ENCODE measurements around the gene GJC2. TPM values are rescaled to one million over a fixed set of nuclear protein-coding genes. Genes with fewer than 3 reads are reported as not detected.

The GJC2 gene
- total RNA-seq, 1 experiment from 2014 or later, result 0.72 TPM

DNA sequence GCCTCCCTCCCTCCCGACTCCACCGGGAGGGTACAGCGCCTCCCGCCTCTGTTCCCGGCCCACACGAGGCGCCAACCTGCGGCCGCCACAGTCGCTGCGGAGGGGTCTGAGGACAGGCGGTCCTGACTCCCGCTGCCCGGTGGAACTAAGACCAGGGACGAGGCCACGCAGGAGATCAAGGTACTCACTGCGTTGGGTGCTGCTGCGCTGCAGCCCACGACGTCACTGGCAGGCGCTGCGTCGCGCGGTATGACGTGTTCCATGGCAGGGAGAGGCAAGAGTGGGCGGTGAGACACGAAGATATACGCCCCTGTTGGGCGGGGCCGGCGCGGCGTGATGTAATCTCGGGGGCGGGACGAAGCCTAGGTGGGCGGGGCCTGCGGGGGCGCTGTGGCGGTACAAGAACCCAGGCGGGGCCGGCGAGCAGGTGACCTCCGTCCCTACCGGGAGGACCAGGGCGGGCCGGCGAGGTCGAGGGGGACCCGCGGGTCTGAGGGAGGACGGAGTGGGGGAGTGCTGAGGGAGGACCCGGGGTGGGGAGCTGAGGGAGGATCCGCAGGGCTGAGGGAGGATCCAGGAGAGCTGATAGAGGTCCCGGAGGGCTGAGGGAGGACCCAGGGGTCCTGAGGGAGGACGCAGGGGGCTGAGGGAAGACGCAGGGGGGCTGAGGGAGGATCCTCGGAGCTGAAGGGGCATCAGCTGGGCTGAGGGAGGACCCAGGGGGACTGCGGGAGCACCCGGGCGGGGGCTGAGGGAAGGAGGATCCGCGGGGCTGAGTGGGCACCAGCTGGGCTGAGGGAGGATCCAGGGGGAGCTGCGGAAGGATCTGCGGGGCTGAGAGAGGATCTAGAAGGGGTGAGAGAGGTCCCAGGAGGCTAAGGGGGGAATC, 40.4 kb upstream of the GJC2 start, which contains the start of gene MRPL55 (continued):
- TF ChIP-seq, protein P1, sequence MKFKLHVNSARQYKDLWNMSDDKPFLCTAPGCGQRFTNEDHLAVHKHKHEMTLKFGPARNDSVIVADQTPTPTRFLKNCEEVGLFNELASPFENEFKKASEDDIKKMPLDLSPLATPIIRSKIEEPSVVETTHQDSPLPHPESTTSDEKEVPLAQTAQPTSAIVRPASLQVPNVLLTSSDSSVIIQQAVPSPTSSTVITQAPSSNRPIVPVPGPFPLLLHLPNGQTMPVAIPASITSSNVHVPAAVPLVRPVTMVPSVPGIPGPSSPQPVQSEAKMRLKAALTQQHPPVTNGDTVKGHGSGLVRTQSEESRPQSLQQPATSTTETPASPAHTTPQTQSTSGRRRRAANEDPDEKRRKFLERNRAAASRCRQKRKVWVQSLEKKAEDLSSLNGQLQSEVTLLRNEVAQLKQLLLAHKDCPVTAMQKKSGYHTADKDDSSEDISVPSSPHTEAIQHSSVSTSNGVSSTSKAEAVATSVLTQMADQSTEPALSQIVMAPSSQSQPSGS (CRISPR knock-in tag; IDR thresholded peaks at IDR 0.05; ENCODE audit: borderline replicate concordance, low read depth), result no peak
- no peak for TF ChIP-seq ZNF396 (CRISPR knock-in tag; IDR thresholded peaks at IDR 0.05; ENCODE audit: borderline replicate concordance)
- TF ChIP-seq TEAD4 (CRISPR knock-in tag; IDR thresholded peaks at IDR 0.05), result no peak
- peak; percentile 96 for TF ChIP-seq FOXK1 (CRISPR knock-in tag; IDR thresholded peaks at IDR 0.05)
- TF ChIP-seq, protein P2, sequence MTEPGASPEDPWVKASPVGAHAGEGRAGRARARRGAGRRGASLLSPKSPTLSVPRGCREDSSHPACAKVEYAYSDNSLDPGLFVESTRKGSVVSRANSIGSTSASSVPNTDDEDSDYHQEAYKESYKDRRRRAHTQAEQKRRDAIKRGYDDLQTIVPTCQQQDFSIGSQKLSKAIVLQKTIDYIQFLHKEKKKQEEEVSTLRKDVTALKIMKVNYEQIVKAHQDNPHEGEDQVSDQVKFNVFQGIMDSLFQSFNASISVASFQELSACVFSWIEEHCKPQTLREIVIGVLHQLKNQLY (CRISPR knock-in tag; IDR thresholded peaks at IDR 0.05), result no peak
- TF ChIP-seq NFE2L1 (CRISPR knock-in tag; IDR thresholded peaks at IDR 0.05), result no peak
- TF ChIP-seq, protein P3, sequence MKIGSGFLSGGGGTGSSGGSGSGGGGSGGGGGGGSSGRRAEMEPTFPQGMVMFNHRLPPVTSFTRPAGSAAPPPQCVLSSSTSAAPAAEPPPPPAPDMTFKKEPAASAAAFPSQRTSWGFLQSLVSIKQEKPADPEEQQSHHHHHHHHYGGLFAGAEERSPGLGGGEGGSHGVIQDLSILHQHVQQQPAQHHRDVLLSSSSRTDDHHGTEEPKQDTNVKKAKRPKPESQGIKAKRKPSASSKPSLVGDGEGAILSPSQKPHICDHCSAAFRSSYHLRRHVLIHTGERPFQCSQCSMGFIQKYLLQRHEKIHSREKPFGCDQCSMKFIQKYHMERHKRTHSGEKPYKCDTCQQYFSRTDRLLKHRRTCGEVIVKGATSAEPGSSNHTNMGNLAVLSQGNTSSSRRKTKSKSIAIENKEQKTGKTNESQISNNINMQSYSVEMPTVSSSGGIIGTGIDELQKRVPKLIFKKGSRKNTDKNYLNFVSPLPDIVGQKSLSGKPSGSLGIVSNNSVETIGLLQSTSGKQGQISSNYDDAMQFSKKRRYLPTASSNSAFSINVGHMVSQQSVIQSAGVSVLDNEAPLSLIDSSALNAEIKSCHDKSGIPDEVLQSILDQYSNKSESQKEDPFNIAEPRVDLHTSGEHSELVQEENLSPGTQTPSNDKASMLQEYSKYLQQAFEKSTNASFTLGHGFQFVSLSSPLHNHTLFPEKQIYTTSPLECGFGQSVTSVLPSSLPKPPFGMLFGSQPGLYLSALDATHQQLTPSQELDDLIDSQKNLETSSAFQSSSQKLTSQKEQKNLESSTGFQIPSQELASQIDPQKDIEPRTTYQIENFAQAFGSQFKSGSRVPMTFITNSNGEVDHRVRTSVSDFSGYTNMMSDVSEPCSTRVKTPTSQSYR (CRISPR knock-in tag; IDR thresholded peaks at IDR 0.05), result no peak
- no peak for TF ChIP-seq JUN (CRISPR knock-in tag; IDR thresholded peaks at IDR 0.05)
- TF ChIP-seq, protein P4, sequence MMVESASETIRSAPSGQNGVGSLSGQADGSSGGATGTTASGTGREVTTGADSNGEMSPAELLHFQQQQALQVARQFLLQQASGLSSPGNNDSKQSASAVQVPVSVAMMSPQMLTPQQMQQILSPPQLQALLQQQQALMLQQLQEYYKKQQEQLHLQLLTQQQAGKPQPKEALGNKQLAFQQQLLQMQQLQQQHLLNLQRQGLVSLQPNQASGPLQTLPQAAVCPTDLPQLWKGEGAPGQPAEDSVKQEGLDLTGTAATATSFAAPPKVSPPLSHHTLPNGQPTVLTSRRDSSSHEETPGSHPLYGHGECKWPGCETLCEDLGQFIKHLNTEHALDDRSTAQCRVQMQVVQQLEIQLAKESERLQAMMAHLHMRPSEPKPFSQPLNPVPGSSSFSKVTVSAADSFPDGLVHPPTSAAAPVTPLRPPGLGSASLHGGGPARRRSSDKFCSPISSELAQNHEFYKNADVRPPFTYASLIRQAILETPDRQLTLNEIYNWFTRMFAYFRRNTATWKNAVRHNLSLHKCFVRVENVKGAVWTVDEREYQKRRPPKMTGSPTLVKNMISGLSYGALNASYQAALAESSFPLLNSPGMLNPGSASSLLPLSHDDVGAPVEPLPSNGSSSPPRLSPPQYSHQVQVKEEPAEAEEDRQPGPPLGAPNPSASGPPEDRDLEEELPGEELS (CRISPR knock-in tag; IDR thresholded peaks at IDR 0.05), result peak; percentile 84; the same call in 1 of the 2 replicates
- no peak for TF ChIP-seq MYBL2 (CRISPR knock-in tag; IDR thresholded peaks at IDR 0.05)
- no peak for TF ChIP-seq ZNF121 (CRISPR knock-in tag; IDR thresholded peaks at IDR 0.05)
- TF ChIP-seq, protein P5, sequence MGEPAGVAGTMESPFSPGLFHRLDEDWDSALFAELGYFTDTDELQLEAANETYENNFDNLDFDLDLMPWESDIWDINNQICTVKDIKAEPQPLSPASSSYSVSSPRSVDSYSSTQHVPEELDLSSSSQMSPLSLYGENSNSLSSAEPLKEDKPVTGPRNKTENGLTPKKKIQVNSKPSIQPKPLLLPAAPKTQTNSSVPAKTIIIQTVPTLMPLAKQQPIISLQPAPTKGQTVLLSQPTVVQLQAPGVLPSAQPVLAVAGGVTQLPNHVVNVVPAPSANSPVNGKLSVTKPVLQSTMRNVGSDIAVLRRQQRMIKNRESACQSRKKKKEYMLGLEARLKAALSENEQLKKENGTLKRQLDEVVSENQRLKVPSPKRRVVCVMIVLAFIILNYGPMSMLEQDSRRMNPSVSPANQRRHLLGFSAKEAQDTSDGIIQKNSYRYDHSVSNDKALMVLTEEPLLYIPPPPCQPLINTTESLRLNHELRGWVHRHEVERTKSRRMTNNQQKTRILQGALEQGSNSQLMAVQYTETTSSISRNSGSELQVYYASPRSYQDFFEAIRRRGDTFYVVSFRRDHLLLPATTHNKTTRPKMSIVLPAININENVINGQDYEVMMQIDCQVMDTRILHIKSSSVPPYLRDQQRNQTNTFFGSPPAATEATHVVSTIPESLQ (CRISPR knock-in tag; IDR thresholded peaks at IDR 0.05), result no peak
- TF ChIP-seq ZNF263 (CRISPR knock-in tag; IDR thresholded peaks at IDR 0.05; ENCODE audit: low read depth), result peak; percentile 99
- TF ChIP-seq, protein P6, sequence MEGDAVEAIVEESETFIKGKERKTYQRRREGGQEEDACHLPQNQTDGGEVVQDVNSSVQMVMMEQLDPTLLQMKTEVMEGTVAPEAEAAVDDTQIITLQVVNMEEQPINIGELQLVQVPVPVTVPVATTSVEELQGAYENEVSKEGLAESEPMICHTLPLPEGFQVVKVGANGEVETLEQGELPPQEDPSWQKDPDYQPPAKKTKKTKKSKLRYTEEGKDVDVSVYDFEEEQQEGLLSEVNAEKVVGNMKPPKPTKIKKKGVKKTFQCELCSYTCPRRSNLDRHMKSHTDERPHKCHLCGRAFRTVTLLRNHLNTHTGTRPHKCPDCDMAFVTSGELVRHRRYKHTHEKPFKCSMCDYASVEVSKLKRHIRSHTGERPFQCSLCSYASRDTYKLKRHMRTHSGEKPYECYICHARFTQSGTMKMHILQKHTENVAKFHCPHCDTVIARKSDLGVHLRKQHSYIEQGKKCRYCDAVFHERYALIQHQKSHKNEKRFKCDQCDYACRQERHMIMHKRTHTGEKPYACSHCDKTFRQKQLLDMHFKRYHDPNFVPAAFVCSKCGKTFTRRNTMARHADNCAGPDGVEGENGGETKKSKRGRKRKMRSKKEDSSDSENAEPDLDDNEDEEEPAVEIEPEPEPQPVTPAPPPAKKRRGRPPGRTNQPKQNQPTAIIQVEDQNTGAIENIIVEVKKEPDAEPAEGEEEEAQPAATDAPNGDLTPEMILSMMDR (IDR thresholded peaks at IDR 0.05), result no peak
- peak; percentile 100 for TF ChIP-seq CREM (CRISPR knock-in tag; IDR thresholded peaks at IDR 0.05)
- no peak for TF ChIP-seq NFATC4 (CRISPR knock-in tag; IDR thresholded peaks at IDR 0.05)
- TF ChIP-seq JAZF1 (CRISPR knock-in tag; IDR thresholded peaks at IDR 0.05), result no peak
- TF ChIP-seq ELF4 (CRISPR knock-in tag; IDR thresholded peaks at IDR 0.05; ENCODE audit: low read depth), result peak; percentile 67; the same call in 1 of the 2 replicates
- TF ChIP-seq ZNF671 (CRISPR knock-in tag; IDR thresholded peaks at IDR 0.05), result no peak
- TF ChIP-seq, protein P7, sequence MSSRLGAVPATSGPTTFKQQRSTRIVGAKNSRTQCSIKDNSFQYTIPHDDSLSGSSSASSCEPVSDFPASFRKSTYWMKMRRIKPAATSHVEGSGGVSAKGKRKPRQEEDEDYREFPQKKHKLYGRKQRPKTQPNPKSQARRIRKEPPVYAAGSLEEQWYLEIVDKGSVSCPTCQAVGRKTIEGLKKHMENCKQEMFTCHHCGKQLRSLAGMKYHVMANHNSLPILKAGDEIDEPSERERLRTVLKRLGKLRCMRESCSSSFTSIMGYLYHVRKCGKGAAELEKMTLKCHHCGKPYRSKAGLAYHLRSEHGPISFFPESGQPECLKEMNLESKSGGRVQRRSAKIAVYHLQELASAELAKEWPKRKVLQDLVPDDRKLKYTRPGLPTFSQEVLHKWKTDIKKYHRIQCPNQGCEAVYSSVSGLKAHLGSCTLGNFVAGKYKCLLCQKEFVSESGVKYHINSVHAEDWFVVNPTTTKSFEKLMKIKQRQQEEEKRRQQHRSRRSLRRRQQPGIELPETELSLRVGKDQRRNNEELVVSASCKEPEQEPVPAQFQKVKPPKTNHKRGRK (CRISPR knock-in tag; IDR thresholded peaks at IDR 0.05; ENCODE audit: borderline replicate concordance), result no peak
- no peak for TF ChIP-seq TCF7 (CRISPR knock-in tag; IDR thresholded peaks at IDR 0.05; ENCODE audit: low read depth)
- no peak for TF ChIP-seq EMX1 (CRISPR knock-in tag; IDR thresholded peaks at IDR 0.05)
- TF ChIP-seq ZNF232 (CRISPR knock-in tag; IDR thresholded peaks at IDR 0.05), result no peak
- TF ChIP-seq RELA (CRISPR knock-in tag; IDR thresholded peaks at IDR 0.05; ENCODE audit: borderline replicate concordance), result no peak
- TF ChIP-seq, protein P8, sequence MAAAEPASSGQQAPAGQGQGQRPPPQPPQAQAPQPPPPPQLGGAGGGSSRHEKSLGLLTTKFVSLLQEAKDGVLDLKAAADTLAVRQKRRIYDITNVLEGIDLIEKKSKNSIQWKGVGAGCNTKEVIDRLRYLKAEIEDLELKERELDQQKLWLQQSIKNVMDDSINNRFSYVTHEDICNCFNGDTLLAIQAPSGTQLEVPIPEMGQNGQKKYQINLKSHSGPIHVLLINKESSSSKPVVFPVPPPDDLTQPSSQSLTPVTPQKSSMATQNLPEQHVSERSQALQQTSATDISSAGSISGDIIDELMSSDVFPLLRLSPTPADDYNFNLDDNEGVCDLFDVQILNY (CRISPR knock-in tag; IDR thresholded peaks at IDR 0.05), result no peak
- TF ChIP-seq TP53 (CRISPR knock-in tag; IDR thresholded peaks at IDR 0.05), result no peak
